ENCODE data around the gene PCSK2.

Gene PCSK2

DNA sequence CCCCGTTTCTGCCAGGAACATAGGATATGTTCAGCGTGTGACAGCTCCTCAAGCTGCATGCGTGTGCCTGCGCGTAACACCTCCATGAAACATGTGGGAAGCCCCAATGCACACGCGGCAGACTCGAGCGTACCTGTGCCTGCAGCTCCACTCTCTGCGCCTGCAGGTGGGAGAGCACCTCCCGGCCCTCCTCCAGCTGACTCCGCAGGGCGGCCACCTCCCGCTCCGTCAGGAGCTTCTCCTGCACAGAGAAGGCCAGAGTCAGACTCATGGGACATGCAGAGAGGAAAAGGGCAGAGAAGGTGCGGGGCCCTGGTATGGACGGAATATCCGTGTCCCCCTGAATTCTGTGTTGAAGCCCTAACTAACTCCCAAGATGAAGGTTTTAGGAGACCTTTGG is 281.9 kb downstream of the PCSK2 start:
- H3K9me3 ChIP-seq (ENCODE audit: severe bottlenecking), result no peaks in the 10 kb centered on the region

DNA sequence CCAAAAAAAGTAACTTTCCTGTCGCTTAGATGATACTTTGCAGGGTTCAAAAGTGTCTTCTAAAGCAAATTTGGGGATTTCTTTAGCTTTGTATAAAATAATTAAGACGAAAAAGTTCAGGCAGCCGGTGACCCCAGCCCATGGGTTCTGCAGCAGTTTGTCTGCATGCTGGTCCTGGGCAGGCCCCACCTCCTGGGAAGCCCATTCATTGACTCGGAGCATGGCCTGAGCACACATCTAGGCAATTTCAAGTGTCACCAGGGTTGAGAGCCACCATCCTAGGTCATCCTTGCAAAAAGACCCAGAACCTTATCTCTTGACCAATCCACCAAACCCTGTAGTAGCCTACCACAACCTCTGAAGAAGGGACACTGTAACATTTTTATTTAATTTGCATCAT is 283.7 kb downstream of the PCSK2 start:
- H3K27me3 ChIP-seq (ENCODE audit: insufficient read depth, low read depth, severe bottlenecking), result no peaks in the 10 kb centered on the region
- TF ChIP-seq, protein P1, sequence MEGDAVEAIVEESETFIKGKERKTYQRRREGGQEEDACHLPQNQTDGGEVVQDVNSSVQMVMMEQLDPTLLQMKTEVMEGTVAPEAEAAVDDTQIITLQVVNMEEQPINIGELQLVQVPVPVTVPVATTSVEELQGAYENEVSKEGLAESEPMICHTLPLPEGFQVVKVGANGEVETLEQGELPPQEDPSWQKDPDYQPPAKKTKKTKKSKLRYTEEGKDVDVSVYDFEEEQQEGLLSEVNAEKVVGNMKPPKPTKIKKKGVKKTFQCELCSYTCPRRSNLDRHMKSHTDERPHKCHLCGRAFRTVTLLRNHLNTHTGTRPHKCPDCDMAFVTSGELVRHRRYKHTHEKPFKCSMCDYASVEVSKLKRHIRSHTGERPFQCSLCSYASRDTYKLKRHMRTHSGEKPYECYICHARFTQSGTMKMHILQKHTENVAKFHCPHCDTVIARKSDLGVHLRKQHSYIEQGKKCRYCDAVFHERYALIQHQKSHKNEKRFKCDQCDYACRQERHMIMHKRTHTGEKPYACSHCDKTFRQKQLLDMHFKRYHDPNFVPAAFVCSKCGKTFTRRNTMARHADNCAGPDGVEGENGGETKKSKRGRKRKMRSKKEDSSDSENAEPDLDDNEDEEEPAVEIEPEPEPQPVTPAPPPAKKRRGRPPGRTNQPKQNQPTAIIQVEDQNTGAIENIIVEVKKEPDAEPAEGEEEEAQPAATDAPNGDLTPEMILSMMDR (IDR thresholded peaks at IDR 0.05; ENCODE audit: low read depth, low read length), result no peak
- H3K9me3 ChIP-seq (ENCODE audit: severe bottlenecking), result no peaks in the 10 kb centered on the region
- H3K27ac ChIP-seq, result no peak overlapping the region
- no peak for DNase-seq
- no peaks in the 10 kb centered on the region for H3K36me3 ChIP-seq
- H3K4me3 ChIP-seq (ENCODE audit: low read depth, low read length), result no peak overlapping the region

More for the DNA sequence above, 281.9 kb downstream of the PCSK2 start:
- Histone ChIP-seq H3K27me3 (ENCODE audit: insufficient read depth, low read depth, severe bottlenecking) (no peaks in the 10 kb centered on the region), H3K36me3 (no peaks in the 10 kb centered on the region), H3K4me3 (ENCODE audit: low read depth, low read length) (no peak overlapping the region), H3K27ac (no peak overlapping the region)
- DNase-seq, result no peak
- TF ChIP-seq, protein P1 (IDR thresholded peaks at IDR 0.05; ENCODE audit: low read depth, low read length), result no peak

DNA sequence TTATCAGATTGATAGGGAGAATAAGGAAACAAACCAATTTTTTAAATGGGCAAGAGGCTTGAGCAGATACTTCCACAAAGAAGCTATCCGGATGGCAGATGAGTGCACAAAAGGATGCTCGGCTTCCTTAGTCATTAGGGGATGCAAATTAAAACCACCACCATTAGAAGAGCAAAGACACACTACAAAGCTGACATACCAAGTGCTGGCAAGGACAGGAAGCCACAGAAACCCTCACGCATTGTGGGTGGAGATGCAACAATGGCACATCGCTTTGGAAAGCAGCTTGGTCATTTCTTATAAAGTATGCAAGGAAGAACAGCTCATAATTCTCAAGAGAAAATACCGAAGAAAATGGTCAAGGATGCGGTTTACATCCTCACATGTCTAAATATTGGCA is 284.6 kb downstream of the PCSK2 start:
- H3K27me3 ChIP-seq (ENCODE audit: insufficient read depth, low read depth, severe bottlenecking), result no peaks in the 10 kb centered on the region
- H3K36me3 ChIP-seq, result no peaks in the 10 kb centered on the region
- TF ChIP-seq, protein P1 (IDR thresholded peaks at IDR 0.05; ENCODE audit: low read depth, low read length), result no peak
- DNase-seq, result no peak
- no peak overlapping the region for H3K27ac ChIP-seq
- no peak overlapping the region for H3K4me3 ChIP-seq (ENCODE audit: low read depth, low read length)
- no peaks in the 10 kb centered on the region for H3K9me3 ChIP-seq (ENCODE audit: severe bottlenecking)

DNA sequence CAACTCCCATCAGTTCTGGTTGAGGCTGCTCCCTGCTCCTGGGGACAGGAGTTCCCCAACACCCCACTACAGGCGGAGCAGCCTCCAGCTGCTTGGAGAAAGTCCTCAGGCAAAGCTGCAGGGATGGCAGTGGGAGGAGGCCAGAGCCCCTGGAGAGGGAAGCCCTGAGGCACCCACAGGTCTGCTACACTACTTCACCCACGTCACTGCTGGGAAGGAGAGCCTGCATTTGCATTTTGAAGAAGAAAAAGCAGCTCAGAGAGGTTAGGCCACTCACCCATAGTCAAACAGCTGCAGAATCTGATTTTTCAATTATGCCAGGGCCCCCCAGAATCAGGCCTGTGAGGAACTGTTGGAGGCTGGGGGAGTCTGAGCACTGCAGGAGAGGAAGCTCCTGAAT is 287.1 kb downstream of the PCSK2 start:
- TF ChIP-seq, protein P1 (IDR thresholded peaks at IDR 0.05; ENCODE audit: low read depth, low read length), result no peak

DNA sequence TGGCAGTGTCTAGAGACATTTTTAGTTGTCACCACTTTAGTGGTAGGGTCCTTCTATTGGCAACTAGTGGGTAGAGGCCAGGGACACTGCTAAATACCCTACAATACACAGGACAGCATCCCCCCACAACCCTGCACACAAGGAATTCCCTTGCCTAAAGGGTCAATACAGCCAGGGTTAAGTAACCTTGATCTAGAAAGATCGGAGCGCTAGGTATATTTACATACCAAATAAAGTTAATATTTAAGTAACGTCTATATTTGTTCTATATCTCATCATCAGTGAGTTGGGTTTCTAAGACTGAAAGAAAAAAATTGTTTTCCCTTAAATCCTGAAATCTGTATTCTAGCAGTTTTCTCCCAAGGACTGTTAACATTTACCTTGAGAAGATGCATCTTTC is 288.2 kb downstream of the PCSK2 start:
- Histone ChIP-seq H3K27ac (no peak overlapping the region), H3K27me3 (ENCODE audit: insufficient read depth, low read depth, severe bottlenecking) (no peaks in the 10 kb centered on the region), H3K9me3 (ENCODE audit: severe bottlenecking) (no peaks in the 10 kb centered on the region), H3K36me3 (no peaks in the 10 kb centered on the region), H3K4me3 (ENCODE audit: low read depth, low read length) (no peak overlapping the region)
- TF ChIP-seq, protein P1 (IDR thresholded peaks at IDR 0.05; ENCODE audit: low read depth, low read length), result no peak
- DNase-seq, result no peak

More for the DNA sequence above, 287.1 kb downstream of the PCSK2 start:
- Histone ChIP-seq H3K36me3 (no peaks in the 10 kb centered on the region), H3K27me3 (ENCODE audit: insufficient read depth, low read depth, severe bottlenecking) (no peaks in the 10 kb centered on the region), H3K4me3 (ENCODE audit: low read depth, low read length) (no peak overlapping the region), H3K9me3 (ENCODE audit: severe bottlenecking) (no peaks in the 10 kb centered on the region), H3K27ac (no peak overlapping the region)
- no peak for DNase-seq

DNA sequence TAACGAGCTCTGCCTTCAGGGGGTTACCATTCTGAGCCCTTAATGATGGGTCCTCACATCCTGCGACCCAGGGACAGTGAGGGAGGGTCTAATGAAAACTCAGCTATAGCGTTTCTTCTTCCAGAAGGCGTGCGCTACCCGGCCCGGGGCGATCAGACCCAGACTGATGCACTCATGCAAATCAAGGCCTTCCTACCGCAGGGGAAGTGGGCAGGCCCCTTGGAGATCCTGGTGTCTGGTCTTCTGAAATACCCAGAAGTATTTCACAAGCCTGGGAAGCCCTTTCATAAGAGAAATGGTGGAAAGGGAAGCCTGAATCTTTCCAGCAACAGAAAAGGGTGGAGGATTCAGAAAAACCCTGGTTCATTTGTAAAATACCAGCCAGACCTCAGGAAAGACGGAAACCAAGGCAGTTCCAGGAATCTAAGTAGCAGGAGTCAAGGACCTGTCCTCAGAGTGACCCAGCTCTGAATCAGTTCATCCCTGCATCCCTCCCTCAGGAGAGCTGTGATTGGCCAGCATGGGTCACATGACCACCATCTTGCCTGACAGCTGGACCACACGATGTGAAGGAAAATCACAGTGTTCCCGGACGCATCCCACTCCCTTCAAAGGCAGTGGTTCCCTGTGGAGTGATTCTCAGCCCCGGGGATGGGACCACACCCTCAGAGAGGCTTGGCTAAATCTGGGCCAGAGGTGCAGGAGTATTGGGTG is 291.7 kb downstream of the PCSK2 start:
- TF ChIP-seq, protein P1 (IDR thresholded peaks at IDR 0.05; ENCODE audit: low read depth, low read length), result no peak

More for the DNA sequence above, 291.7 kb downstream of the PCSK2 start:
- H3K27ac ChIP-seq, result no peak overlapping the region
- no peak overlapping the region for H3K4me3 ChIP-seq (ENCODE audit: low read depth, low read length)
- no peaks in the 10 kb centered on the region for H3K27me3 ChIP-seq (ENCODE audit: insufficient read depth, low read depth, severe bottlenecking)
- H3K9me3 ChIP-seq (ENCODE audit: severe bottlenecking), result no peaks in the 10 kb centered on the region
- H3K36me3 ChIP-seq, result no peaks in the 10 kb centered on the region
- DNase-seq, result peak; percentile 15
